Endothelial cell of umbilical vein (primary cell): ENCODE data around the gene MYH10. TPM values are rescaled to one million over a fixed set of nuclear protein-coding genes. Genes with fewer than 3 reads are reported as not detected.

Experiments used
- BruUV-seq: library from RNA; stranded (reverse); fragments of 400-500 nt; replicated peaks from 2 replicates; lab custom pipeline; 2021; lab: Mats Ljungman, UMichigan
- CTCF ChIA-PET: fragments of 300-600, 350-600 bp; sonication (Branson Sonifier 250); formaldehyde crosslinking; loops from one replicate; lab custom pipeline; 2021; ENCODE audit warnings: antibody characterized with exemption, inconsistent platforms; lab: Charles Lee
- POLR2A ChIA-PET: fragments of 300-600, 350-600 bp; sonication (Branson Sonifier 250); formaldehyde crosslinking; loops from one replicate; lab custom pipeline; 2021; ENCODE audit warnings: antibody characterized with exemption, inconsistent platforms; lab: Charles Lee
- DNase-seq: peaks from one replicate; pipeline ENCODE4 v3.0.0-alpha.2; 2011; ENCODE audit warnings: low read depth, low spot score
- FAIRE-seq: peaks from 2 replicates; lab custom pipeline; 2011; peaks lifted over from hg19 to GRCh38; lab: Jason Lieb, UNC
- H2AFZ ChIP-seq: 2 replicates; pipeline ENCODE4 v1.6.0; 2012; ENCODE audit warnings: low read depth, low read length, control low read depth, inconsistent platforms
- H3K27ac ChIP-seq: 2 replicates; pipeline ENCODE4 v1.5.1; 2011; ENCODE audit warnings: low read depth, mild to moderate bottlenecking, control low read depth, low read length, moderate library complexity; ENCODE audit not compliant: insufficient read depth
- H3K27me3 ChIP-seq, 2 experiments: 2 replicates each; pipeline versions ENCODE4 v1.6.0 to v1.6.1; 2011; ENCODE audit warnings: low read length in 2 of 2, mixed read lengths in 1 of 2; ENCODE audit not compliant: control insufficient read depth in 2 of 2, insufficient read depth in 2 of 2
- H3K36me3 ChIP-seq, 2 experiments: 2 replicates in 1 of 2; 3 replicates in 1 of 2; pipeline ENCODE4 v1.5.1; 2011; ENCODE audit warnings: low read length in 2 of 2, mild to moderate bottlenecking in 1 of 2, moderate library complexity in 1 of 2; ENCODE audit not compliant: control insufficient read depth in 2 of 2, insufficient read depth in 2 of 2; ENCODE audit errors: extremely low read depth in 1 of 2
- H3K4me1 ChIP-seq: 3 replicates; pipeline ENCODE4 v1.5.1; 2011; ENCODE audit warnings: mild to moderate bottlenecking, low read length; ENCODE audit not compliant: control insufficient read depth, insufficient read depth; ENCODE audit errors: extremely low read depth
- H3K4me2 ChIP-seq: 2 replicates; pipeline ENCODE4 v1.6.1; 2011; ENCODE audit warnings: low read length, control low read depth, mixed read lengths; ENCODE audit not compliant: insufficient read depth
- H3K4me3 ChIP-seq, 3 experiments: fragments of 200-600 bp in 1 of 3; sonication (generic), shearing (Covaris generic) in 1 of 3; replicated peaks in 1 of 3; 2 replicates each; pipeline ENCODE4 v1.5.1; 2011 to 2016; ENCODE audit warnings: control low read depth in 3 of 3, low read length in 3 of 3, mild to moderate bottlenecking in 2 of 3, inconsistent platforms in 1 of 3, low read depth in 1 of 3, moderate library complexity in 1 of 3; ENCODE audit not compliant: insufficient read depth in 1 of 3
- H3K79me2 ChIP-seq: 2 replicates; pipeline ENCODE4 v1.6.0; 2012; ENCODE audit warnings: low read length, inconsistent platforms; ENCODE audit not compliant: control insufficient read depth, insufficient read depth
- H3K9ac ChIP-seq: replicated peaks from 2 replicates; pipeline ENCODE3; 2011; ENCODE audit warnings: low read length, control low read depth; ENCODE audit not compliant: insufficient read depth; ENCODE audit errors: extremely low read depth
- H3K9me1 ChIP-seq: replicated peaks from 3 replicates; pipeline ENCODE4 v1.6.0; 2011; ENCODE audit warnings: mild to moderate bottlenecking, low read length; ENCODE audit not compliant: control insufficient read depth, insufficient read depth; ENCODE audit errors: extremely low read depth
- H3K9me3 ChIP-seq: replicated peaks from 2 replicates; pipeline ENCODE4 v1.5.1; 2012; ENCODE audit warnings: low read length, inconsistent platforms; ENCODE audit not compliant: control insufficient read depth, insufficient read depth
- H4K20me1 ChIP-seq: replicated peaks from 2 replicates; pipeline ENCODE3; 2011; ENCODE audit warnings: mild to moderate bottlenecking, low read length; ENCODE audit not compliant: control insufficient read depth, insufficient read depth; ENCODE audit errors: extremely low read depth
- EZH2 ChIP-seq: IDR thresholded peaks from 2 replicates; pipeline ENCODE4 v1.6.1; 2012; ENCODE audit warnings: borderline replicate concordance, low read depth, mild to moderate bottlenecking, moderate library complexity, low read length, inconsistent platforms; ENCODE audit not compliant: severe bottlenecking
- FOS ChIP-seq: IDR thresholded peaks from 2 replicates; pipeline ENCODE4 v1.6.1; 2011; ENCODE audit warnings: mild to moderate bottlenecking, low read length, moderate library complexity, borderline replicate concordance; ENCODE audit not compliant: insufficient read depth
- GATA2 ChIP-seq: IDR thresholded peaks from 2 replicates; pipeline ENCODE4 v1.7.0; 2011; ENCODE audit warnings: low read depth, mild to moderate bottlenecking, moderate library complexity, mixed read lengths, low read length; ENCODE audit not compliant: insufficient read length, insufficient read depth
- JUN ChIP-seq: IDR thresholded peaks from 2 replicates; pipeline ENCODE4 v1.6.1; 2011; ENCODE audit warnings: borderline replicate concordance, low read depth; ENCODE audit not compliant: insufficient read length, insufficient read depth
- MYC ChIP-seq: IDR thresholded peaks from one replicate; pipeline ENCODE4 v1.6.1; 2011; ENCODE audit warnings: mild to moderate bottlenecking, low read depth, low read length
- POLR2A ChIP-seq: IDR thresholded peaks from 2 replicates; pipeline ENCODE4 v1.6.1; 2012; ENCODE audit warnings: low read depth, mild to moderate bottlenecking, control low read depth, low read length
- POLR2AphosphoS5 ChIP-seq: IDR thresholded peaks from 2 replicates; pipeline ENCODE4 v1.6.1; 2012; ENCODE audit warnings: low read depth, mild to moderate bottlenecking, control low read depth, low read length, moderate library complexity; ENCODE audit not compliant: insufficient read depth
- dilution Hi-C: fragments of 300-500 bp; cut with MboI; formaldehyde crosslinking; loops from one replicate; pipeline ENCODE4 v1.15.0; 2019; ENCODE audit warnings: low sequenced_read_pairs; ENCODE audit not compliant: extremely low pct_ligation_motif_present
- intact Hi-C: fragments of 100-400 bp; cut with micrococcal nuclease; formaldehyde crosslinking; loops from one replicate; pipeline ENCODE4 v1.10.0; 2022
- polyA plus RNA-seq, 4 experiments: library from polyadenylated mRNA; depleted of rRNA in 3 of 4; stranded (reverse) in 3 of 4; unstranded in 1 of 4; fragments of >200 nt; gene quantifications; 2 replicates each; pipeline versions ENCODE4 v1.2.1 to v1.2.3, GENCODE V29; 2011 to 2012; ENCODE audit warnings: missing spikeins in 1 of 4
- total RNA-seq: library from RNA; stranded (reverse); gene quantifications from 2 replicates; pipeline ENCODE4 v1.2.3, GENCODE V29; 2021
- TF ChIP-seq, protein P1 (sequence below), 2 donors: IDR thresholded peaks; 1 replicate in 1 of 2; 2 replicates in 1 of 2; pipeline ENCODE4 v1.5.1; 2011; ENCODE audit warnings: low read length in 2 of 2, mild to moderate bottlenecking in 2 of 2, moderate library complexity in 2 of 2, control low read depth in 1 of 2, inconsistent platforms in 1 of 2, low read depth in 1 of 2; ENCODE audit not compliant: insufficient read depth in 1 of 2; ENCODE audit errors: extremely low read depth in 1 of 2
- TF ChIP-seq, protein P2 (sequence below): IDR thresholded peaks from 2 replicates; pipeline ENCODE4 v1.6.1; 2011; ENCODE audit not compliant: insufficient read depth, insufficient read length

The MYH10 gene
- total and polyA plus RNA-seq, 2 donors (not counting 3 experiments of a cell fraction or from before 2014, with no cell fraction given), result 73.4 to 232 TPM

GRCh38 chr17:8598913-8599312, 31.6 kb downstream of the MYH10 start:
- no peak overlapping the region for H3K4me3 ChIP-seq
- H3K79me2 ChIP-seq, result no peaks in the 10 kb centered on the region
- H3K9me1 ChIP-seq, result no peaks in the 10 kb centered on the region
- POLR2A ChIA-PET, result no interaction called here
- no peak for DNase-seq
- no TSS peak for BruUV-seq
- dilution Hi-C loops (no loop called here), intact Hi-C loops (no loop called here)
- CTCF ChIA-PET, result interaction anchor here (0.6 kb wide), 1 partner anchor 32 kb away, joined by 3 read pairs; the partner anchor contains the start of gene MYH10
- H3K9ac ChIP-seq, result no peak overlapping the region
- no peaks in the 10 kb centered on the region for H3K4me1 ChIP-seq
- no peaks in the 10 kb centered on the region for H3K27me3 ChIP-seq
- TF ChIP-seq POLR2AphosphoS5 (no peak), POLR2A (no peak), EZH2 (no peak), JUN (no peak), FOS (no peak), MYC (no peak), GATA2 (no peak)
- TF ChIP-seq, protein P1, sequence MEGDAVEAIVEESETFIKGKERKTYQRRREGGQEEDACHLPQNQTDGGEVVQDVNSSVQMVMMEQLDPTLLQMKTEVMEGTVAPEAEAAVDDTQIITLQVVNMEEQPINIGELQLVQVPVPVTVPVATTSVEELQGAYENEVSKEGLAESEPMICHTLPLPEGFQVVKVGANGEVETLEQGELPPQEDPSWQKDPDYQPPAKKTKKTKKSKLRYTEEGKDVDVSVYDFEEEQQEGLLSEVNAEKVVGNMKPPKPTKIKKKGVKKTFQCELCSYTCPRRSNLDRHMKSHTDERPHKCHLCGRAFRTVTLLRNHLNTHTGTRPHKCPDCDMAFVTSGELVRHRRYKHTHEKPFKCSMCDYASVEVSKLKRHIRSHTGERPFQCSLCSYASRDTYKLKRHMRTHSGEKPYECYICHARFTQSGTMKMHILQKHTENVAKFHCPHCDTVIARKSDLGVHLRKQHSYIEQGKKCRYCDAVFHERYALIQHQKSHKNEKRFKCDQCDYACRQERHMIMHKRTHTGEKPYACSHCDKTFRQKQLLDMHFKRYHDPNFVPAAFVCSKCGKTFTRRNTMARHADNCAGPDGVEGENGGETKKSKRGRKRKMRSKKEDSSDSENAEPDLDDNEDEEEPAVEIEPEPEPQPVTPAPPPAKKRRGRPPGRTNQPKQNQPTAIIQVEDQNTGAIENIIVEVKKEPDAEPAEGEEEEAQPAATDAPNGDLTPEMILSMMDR (IDR thresholded peaks at IDR 0.05; ENCODE audit: extremely low read depth in 1 of 2, insufficient read depth in 1 of 2, low read depth in 1 of 2, low read length in 2 of 2), result no peak
- TF ChIP-seq, protein P2, sequence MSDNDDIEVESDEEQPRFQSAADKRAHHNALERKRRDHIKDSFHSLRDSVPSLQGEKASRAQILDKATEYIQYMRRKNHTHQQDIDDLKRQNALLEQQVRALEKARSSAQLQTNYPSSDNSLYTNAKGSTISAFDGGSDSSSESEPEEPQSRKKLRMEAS, result no peak
- no peaks in the 10 kb centered on the region for H3K9me3 ChIP-seq
- H4K20me1 ChIP-seq, result no peaks in the 10 kb centered on the region
- FAIRE-seq, result no peak
- peaks cover 3 to 5% of the 10 kb centered on the region in 2 experiments for H3K36me3 ChIP-seq
- no peak overlapping the region for H3K27ac ChIP-seq
- no peak overlapping the region for H3K4me2 ChIP-seq
- H2AFZ ChIP-seq, result no peak overlapping the region
